NCI-H146 treated with DMSO at 0.1 percent for 48 hours (cell line): Measurements from ENCODE around the gene SCOC.
A peak's percentile ranks its signal among the peaks of the same experiment; 100 is the strongest.

ENCODE experiments used
- DNase-seq: peaks from one replicate; lab custom pipeline; 2025; ENCODE audit not compliant: unreplicated experiment; lab: John Stamatoyannopoulos, UW

The SCOC gene

GRCh38 chr4:140373328-140374129 is at the start of gene SCOC:
Gene SCOC, plus strand, starts transcription at chr4:140373646. Its CDS starts 5,525 bp downstream, at chr4:140379171.
- peak; percentile 96 for DNase-seq

DNA sequence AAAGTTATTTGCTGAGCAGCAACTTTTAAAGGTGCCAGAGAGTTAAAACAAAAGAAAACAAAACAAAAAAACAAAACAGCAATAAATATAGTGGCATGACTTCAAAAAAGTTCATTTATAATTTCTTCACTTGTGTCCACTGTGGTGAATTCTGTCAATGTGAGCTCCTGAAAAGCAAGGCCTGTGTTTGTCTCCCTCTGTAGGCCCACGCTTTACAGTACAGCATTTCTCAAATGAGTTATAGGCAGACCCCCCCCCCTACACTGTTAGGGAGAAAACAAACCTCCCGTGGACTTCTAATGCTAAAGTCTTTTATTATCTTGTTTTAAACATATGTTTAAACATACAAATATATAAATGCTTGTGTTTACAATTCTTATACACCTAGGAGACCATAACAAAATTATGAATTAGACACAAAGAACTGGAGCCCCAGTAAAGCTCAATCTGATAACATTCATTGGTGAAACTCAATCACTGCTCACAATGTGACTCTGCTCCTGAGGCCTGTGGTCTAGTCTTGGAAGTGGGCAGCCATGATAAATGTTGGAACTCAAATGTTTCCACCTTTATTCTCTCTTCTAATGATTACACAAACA is 47.0 kb upstream of the SCOC start:
- DNase-seq, result peak; percentile 25

DNA sequence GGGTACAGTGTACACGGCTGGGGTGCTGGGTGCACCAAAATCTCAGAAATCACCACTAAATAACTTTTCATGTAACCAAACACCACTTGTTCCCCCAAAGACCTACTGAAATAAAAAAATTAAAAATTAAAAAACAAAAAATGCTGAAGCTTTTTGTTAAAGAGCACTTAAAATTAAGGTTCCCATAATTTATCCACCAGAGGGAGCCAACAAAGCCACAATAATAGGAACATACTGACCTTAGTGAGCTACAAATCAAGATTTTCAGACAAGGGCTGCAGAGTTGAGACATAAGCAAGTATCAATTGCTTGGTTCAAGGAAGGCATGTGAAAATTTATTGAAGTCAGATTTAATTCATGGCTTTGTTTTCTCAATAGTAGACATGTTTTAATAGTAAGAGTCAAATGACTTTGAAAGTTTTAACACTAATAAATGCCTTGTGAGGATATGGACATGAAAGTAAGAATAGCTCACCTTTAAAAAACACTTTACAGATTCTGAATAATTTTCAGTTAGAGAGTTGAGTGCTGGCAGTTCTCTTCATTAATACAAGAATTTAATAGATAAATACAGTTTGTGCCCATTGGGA is 43.0 kb upstream of the SCOC start:
- no peak for DNase-seq

DNA sequence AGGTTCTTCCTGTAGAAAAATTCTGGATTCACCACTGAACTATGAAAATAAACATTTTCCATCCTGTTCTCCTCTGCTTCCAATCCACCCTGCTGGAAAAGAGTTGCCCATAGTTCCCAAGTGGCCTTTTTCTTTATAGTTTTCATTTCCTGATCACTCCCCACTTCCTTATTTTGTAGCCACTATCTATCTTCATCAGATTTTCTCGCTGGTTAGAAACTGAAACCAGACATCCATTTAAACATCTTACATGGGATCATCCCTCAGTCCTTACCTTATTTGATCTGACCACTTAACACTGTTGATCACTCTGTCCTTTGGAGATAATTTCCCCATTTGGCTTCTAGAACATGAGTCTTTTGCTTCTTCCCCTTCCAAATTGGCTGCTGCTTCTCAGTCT is 42.2 kb upstream of the SCOC start:
- DNase-seq, result no peak

DNA sequence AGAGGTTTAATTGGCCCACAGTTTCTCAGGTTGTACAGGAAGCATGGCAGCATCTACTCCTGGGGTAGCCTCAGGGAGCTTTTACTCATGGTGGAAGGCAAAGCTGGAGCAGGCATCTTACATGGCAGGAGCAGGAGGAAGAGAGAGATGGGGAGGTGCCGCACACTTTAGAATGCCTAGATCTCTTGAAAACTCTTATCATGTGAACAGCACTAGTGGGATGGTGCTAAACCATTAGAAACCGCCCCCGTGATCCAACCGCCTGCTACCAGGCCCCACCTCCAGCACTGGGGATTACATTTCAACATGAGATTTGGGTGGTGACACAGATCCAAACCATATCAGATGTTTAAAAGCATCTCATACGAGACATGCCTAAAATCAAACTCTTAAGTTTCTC is 41.6 kb upstream of the SCOC start:
- DNase-seq, result no peak

DNA sequence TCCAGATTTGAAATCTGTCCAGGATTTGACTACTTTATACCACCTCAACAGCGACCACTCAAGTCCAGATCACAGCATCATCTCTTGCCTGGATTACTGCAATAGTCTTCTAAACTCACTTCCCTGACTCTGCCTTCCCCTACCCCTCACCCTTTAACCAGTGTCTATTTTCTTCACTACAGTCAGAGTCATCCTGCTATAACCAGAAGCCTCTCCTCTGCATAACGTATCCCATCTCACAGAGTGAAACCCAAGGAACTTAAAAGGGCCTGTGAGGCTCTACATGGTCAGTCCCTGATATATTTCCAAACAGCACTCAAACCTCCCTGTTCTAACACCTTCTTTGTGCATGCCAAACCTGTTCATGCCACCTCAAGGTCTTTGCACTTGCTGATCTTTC is 40.7 kb upstream of the SCOC start:
- DNase-seq, result no peak

GRCh38 chr4:140333523-140333922 is 39.9 kb upstream of the SCOC start:
- no peak for DNase-seq

DNA sequence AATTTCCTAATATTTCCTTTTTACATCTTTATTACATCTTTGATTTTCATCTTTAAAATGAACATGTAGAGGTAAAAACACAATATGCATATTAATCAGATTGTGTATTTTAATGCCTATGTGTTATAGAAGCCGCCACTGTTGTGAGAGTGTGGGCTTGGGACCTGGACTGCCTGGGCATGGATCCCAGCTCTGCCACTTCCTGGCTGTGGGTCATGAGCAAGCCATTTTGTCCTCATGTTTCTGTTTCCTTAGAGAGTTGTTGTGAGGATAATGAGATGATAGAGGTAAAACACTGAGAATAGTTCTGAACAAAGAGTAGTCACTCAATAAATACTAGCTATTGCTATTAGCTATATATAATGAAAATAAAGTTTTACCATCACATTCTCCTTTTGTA is 38.4 kb upstream of the SCOC start:
- no peak for DNase-seq

DNA sequence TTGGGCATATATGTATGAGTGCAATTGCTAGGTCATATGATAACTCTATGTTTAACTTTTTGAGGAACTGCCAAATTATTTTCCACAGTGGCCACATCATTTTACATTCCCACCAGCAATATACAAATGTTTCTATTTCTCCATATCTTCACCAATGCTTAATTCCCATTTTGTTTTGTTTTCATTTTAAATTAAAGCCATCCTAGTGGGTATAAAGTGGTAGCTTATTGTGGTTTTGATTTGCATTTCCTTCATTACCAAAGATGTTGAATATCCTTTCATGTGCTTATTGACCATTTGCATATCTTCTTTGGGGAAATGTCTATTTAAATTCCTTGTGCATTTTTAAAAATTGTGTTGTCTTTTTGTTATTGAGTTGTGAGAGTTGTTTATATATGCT is 36.7 kb upstream of the SCOC start:
- DNase-seq, result no peak

DNA sequence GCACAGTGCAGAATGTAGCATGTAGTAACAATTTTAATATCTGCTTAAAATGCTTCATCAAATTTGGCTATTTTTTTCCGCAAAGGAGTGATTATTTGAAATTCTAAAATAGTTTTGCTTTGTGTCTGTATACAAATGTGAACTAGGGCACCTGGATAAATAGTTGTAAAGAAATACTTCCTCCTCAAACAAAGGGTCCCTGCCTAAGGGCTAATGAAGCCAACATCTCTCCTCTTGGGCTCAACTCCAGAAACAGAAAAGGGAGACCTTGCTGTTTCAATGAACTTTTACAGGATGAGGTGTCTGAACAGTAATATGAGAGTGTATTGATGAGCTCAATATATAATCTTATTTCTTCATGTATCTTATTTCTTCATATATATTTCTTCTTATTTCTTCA is 30.8 kb upstream of the SCOC start:
- DNase-seq, result no peak

- no peak for DNase-seq
Measured at GRCh38 chr4:140343303-140343702, 30.1 kb upstream of the SCOC start.

DNA sequence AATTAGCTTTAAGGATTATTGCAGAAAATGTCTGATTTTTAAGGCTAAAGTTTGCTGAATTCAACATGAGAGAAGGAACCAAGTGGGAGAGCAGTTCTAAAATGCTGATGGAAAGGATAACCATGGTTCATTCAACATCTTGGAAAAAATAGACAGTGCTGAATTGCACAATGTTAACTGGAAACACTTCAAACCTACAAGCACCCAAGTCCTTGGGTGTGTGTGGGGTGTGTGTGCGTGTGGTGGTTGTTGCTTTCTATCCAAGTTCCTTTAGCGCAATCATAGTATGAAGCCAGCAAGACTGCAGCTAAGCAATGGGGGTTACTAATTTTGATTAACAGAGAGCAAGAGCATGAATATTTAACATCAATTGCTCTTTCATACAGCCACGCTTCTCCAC is 29.3 kb upstream of the SCOC start:
- no peak for DNase-seq

- no peak for DNase-seq
Measured at GRCh38 chr4:140344621-140345020, 28.8 kb upstream of the SCOC start.

DNA sequence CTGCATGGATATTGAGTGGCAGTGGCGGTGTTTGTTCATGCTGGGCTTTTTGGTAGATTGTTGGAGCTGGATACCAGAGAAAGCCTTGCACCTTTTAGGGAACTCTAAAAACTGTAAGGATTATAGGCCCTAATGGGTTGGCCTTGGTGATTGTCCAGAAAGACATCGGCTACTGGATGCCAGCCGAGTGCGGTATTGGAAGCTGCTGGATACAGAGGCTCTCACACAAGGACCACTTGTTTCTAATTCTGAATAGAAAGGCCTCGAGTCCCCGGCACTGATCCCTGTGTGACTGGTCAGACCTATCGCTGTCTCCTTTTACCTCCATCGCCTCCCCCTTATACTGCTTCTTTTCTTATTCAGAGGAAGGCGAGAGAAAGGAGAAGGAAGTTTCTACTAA is 27.3 kb upstream of the SCOC start:
- DNase-seq, result no peak

GRCh38 chr4:140349816-140350215 is 23.6 kb upstream of the SCOC start:
- no peak for DNase-seq

DNA sequence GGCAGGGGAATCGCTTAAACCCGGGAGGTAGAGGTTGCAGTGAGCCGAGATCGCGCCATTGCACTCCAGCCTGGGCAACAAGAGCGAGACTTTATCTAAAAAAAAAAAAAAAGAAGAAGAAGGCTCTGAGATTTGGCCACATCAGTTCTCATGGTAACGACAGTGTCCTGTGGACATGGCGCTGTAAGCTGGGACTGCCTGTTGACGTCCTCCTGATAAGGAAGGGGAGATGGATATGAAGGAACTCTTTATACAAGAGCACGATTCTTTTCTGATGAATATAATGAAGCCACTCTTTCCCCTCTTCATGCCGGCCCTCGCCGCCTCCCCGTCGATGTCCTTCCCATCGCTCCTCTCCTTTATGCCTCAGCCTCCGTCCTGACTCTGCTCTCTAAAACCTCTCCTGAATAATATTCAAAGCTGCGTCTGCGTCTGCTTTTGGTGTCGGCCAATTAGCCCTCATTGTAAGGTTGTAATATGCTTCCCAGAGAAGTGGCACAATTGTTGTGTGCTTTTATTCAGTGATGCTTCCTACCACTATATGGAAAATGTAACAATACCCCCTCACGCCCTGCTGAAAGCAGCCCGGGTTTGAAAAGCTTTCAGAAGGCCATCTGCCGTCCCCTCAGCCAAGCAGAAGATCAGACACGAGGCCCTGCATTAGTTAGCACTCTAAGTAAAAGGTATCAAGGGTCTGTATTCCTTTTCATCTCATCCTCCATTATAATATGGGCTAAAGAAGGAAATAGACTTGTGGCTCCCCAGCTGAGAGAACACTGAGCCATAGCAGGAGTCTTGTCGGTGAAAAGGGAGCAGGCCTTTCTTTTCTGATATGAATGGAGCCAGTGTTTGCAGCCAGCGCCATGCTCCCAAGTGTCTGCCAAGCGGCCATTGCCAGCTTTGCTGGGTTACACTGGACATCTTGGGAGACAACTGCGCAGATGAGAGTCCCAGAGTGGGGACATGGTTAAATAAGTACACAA is 22.1 kb upstream of the SCOC start:
- DNase-seq, result no peak

- DNase-seq, result no peak
Measured at GRCh38 chr4:140353786-140354185, 19.7 kb upstream of the SCOC start.

GRCh38 chr4:140355288-140355687 is 18.2 kb upstream of the SCOC start:
- DNase-seq, result no peak

DNA sequence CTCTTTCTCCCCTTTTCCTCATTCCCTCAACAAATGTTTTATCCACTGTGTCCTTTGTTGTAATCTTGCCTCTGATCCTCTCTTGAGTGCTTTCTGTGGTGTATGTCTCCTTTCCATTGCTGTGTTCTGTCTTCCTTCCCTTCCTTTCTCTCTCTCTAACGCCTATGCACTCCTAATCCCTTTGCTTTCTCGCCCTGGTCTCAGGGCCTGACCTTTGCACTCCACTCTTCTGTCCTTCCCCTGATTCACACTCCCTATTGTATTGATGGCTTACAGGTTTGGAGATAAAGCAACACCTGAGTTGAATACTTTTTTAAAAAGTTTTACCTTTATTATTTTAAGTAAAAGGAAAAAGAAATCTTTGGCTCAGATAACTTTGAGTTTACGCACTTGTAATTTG is 15.6 kb upstream of the SCOC start:
- DNase-seq, result no peak

DNA sequence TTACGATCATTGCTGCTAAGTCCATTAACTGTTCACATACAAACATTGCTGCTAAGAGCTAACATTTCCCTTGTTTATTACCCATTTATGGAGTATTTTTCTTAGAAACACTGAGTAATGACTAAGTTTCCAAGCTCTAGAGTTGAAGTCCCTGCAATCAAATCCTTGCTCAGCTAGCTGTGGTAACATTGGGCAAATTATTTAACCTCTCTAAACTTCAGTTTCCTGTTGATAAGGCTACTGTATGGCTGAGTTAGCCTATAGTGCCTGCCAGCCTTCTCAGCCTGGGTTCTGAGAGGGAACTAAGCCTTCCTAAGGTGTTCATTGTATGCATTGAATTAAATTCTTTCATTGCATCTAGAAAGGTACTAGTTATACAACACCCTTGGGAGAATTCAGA is 15.2 kb upstream of the SCOC start:
- no peak for DNase-seq
